Lung (tissue), 12 donors: ENCODE measurements around the gene IRX1. TPM values are rescaled to one million over a fixed set of nuclear protein-coding genes. Genes with fewer than 3 reads are reported as not detected.

Experiments
- ATAC-seq: fragments of 200-7000 bp; cut with Tn5 transposase; one replicate; pipeline ENCODE4 v1.9.1; 2020; ENCODE audit warnings: moderate number of reproducible peaks; ENCODE audit not compliant: insufficient read depth, low FRiP score
- DNase-seq, 3 donors: peaks; one replicate each; pipeline ENCODE4 v3.0.0-alpha.2; 2013 to 2017
- H3K27ac ChIP-seq, 2 donors: one replicate each; pipeline ENCODE4 v1.5.1; 2013; ENCODE audit warnings: mild to moderate bottlenecking in 2 of 2, moderate library complexity in 2 of 2, control low read depth in 1 of 2, inconsistent platforms in 1 of 2, low read depth in 1 of 2, low read length in 1 of 2
- H3K27me3 ChIP-seq, 3 donors: one replicate each; pipeline ENCODE4 v1.5.1; 2013; ENCODE audit warnings: low read length in 2 of 3; ENCODE audit not compliant: control insufficient read depth in 3 of 3, insufficient read depth in 3 of 3
- H3K36me3 ChIP-seq, 4 donors: one replicate each; pipeline ENCODE4 v1.5.1; 2013; ENCODE audit warnings: low read length in 4 of 4, mild to moderate bottlenecking in 1 of 4, moderate library complexity in 1 of 4; ENCODE audit not compliant: control insufficient read depth in 4 of 4, insufficient read depth in 4 of 4
- H3K4me1 ChIP-seq, 5 donors: one replicate each; pipeline ENCODE4 v1.5.1; 2013; ENCODE audit warnings: low read length in 5 of 5, mild to moderate bottlenecking in 2 of 5, moderate library complexity in 1 of 5; ENCODE audit not compliant: control insufficient read depth in 5 of 5, insufficient read depth in 5 of 5
- H3K4me3 ChIP-seq: one replicate; pipeline ENCODE4 v1.5.1; 2013; ENCODE audit warnings: mild to moderate bottlenecking, control low read depth, moderate library complexity
- H3K9ac ChIP-seq, 2 donors: one replicate each; pipeline ENCODE4 v1.5.1; 2013; ENCODE audit warnings: low read length in 2 of 2, control low read depth in 1 of 2; ENCODE audit not compliant: insufficient read depth in 1 of 2
- H3K9me3 ChIP-seq, 4 donors: one replicate each; pipeline ENCODE4 v1.5.1; 2013; ENCODE audit warnings: low read length in 3 of 4, mild to moderate bottlenecking in 1 of 4, moderate library complexity in 1 of 4; ENCODE audit not compliant: control insufficient read depth in 4 of 4, insufficient read depth in 3 of 4
- CTCF ChIP-seq: IDR thresholded peaks from 2 replicates; pipeline ENCODE4 v1.5.1; 2012; ENCODE audit warnings: mild to moderate bottlenecking; ENCODE audit errors: control extremely low read depth, extremely low read depth
- WGBS, 2 donors: extraction: QIAGEN DNeasy Blood & Tissue Kit; methylation state at CpG; one replicate each; pipeline ENCODE4 v1.1.7; 2013; 5-methylcytosine and 5-hydroxymethylcytosine counted together
- polyA plus RNA-seq, 2 donors: library from polyadenylated mRNA; stranded (reverse); fragments of 200-250 nt; gene quantifications; one replicate each; pipeline ENCODE4 v1.2.1, GENCODE V29; 2013
- total RNA-seq, 2 donors: library from RNA; depleted of rRNA in 1 of 2; stranded (reverse); fragments of >200 nt in 1 of 2; gene quantifications; one replicate each; pipeline ENCODE4 v1.2.1, GENCODE V29; 2014 to 2021
- donor health status: control.
- donor health status: control.
- donor health status: Bipolar disorder and iron deficiency.
- donor health status: healthy.
- donor health status: DM: yes; HTN: yes; CAD: no.

IRX1 gene
- total and polyA plus RNA-seq, 4 donors, result 3.6 to 25.7 (median 9.1) TPM

GRCh38 chr5:3605298-3606010 lies 9.8 kb downstream of the IRX1 start:
- H3K27ac ChIP-seq, result no peak overlapping the region
- H3K4me1 ChIP-seq, result peaks cover 0 to 6% (median 4%) of the 10 kb centered on the region in 5 donors
- H3K9me3 ChIP-seq, result no peaks in the 10 kb centered on the region
- no peak overlapping the region for H3K9ac ChIP-seq
- no peaks in the 10 kb centered on the region for H3K36me3 ChIP-seq
- no peak for TF ChIP-seq CTCF
- no peak overlapping the region for H3K4me3 ChIP-seq
- ATAC-seq (no peak), DNase-seq (no peak)
- 29 to 47% methylated on average over 31 to 32 of the region's 32 CpGs for WGBS, 2 donors
- H3K27me3 ChIP-seq, result peaks cover 3 to 77% (median 70%) of the 10 kb centered on the region in 3 donors

- Histone ChIP-seq H3K9ac (no peak overlapping the region), H3K27ac (no peak overlapping the region), H3K9me3 (no peaks in the 10 kb centered on the region), H3K4me3 (no peak overlapping the region), H3K27me3 (peaks cover 3 to 71% (median 67%) of the 10 kb centered on the region in 3 donors), H3K36me3 (no peaks in the 10 kb centered on the region), H3K4me1 (peaks cover 0 to 6% (median 4%) of the 10 kb centered on the region in 5 donors)
- no peak for TF ChIP-seq CTCF
- DNase-seq, result no peak
- ATAC-seq, result no peak
- WGBS, 2 donors, result 5 to 27% methylated on average over 48 to 50 of the region's 50 CpGs
These were observed 10.6 kb downstream of the IRX1 start for GRCh38 chr5:3606121-3606831.

GRCh38 chr5:3607541-3608181 lies 12.0 kb downstream of the IRX1 start:
- H3K4me3 ChIP-seq, result no peak overlapping the region
- DNase-seq (no peak), ATAC-seq (no peak)
- H3K4me1 ChIP-seq, result no peaks in the 10 kb centered on the region
- no peak overlapping the region for H3K27ac ChIP-seq
- H3K9ac ChIP-seq, result no peak overlapping the region
- TF ChIP-seq CTCF, result no peak
- H3K9me3 ChIP-seq, result no peaks in the 10 kb centered on the region
- H3K27me3 ChIP-seq, result peaks cover 3 to 61% (median 57%) of the 10 kb centered on the region in 3 donors
- 39 to 57% methylated on average over 11 of the region's 11 CpGs for WGBS, 2 donors
- H3K36me3 ChIP-seq, result no peaks in the 10 kb centered on the region
